Keratinocyte (primary cell): Measurements from ENCODE around the gene NCOA6. TPM values are rescaled to one million over a fixed set of nuclear protein-coding genes. Genes with fewer than 3 reads are reported as not detected.
"Not testable (repeated sequence)": the region's sequence is repeated elsewhere in the genome, so short reads cannot be mapped to it uniquely, and the experiment has no call there.

Experiments used
- DNase-seq: peaks from one replicate; pipeline ENCODE4 v3.0.0-alpha.2; 2011; ENCODE audit warnings: low read depth, missing footprints, low spot score
- FAIRE-seq: peaks from 2 replicates; lab custom pipeline; 2011; peaks lifted over from hg19 to GRCh38; lab: Jason Lieb, UNC
- H2AFZ ChIP-seq: 2 replicates; pipeline ENCODE4 v1.6.0; 2012; ENCODE audit warnings: low read length, control low read depth, inconsistent platforms; ENCODE audit not compliant: control insufficient read depth
- H3K27ac ChIP-seq: 2 replicates; pipeline ENCODE4 v1.5.1; 2011; ENCODE audit warnings: low read length; ENCODE audit not compliant: control insufficient read depth, insufficient read depth
- H3K27me3 ChIP-seq: 3 replicates; pipeline ENCODE4 v1.6.0; 2011; ENCODE audit warnings: low read length; ENCODE audit not compliant: control insufficient read depth, insufficient read depth; ENCODE audit errors: extremely low read depth
- H3K36me3 ChIP-seq, 2 experiments: 2 replicates in 1 of 2; 3 replicates in 1 of 2; pipeline ENCODE4 v1.5.1; 2011; ENCODE audit warnings: low read length in 2 of 2, mild to moderate bottlenecking in 1 of 2; ENCODE audit not compliant: control insufficient read depth in 2 of 2, insufficient read depth in 2 of 2; ENCODE audit errors: extremely low read depth in 1 of 2
- H3K4me1 ChIP-seq: 3 replicates; pipeline ENCODE4 v1.5.1; 2011; ENCODE audit warnings: low read length; ENCODE audit not compliant: control insufficient read depth, insufficient read depth; ENCODE audit errors: extremely low read depth
- H3K4me2 ChIP-seq: 3 replicates; pipeline ENCODE4 v1.6.0; 2011; ENCODE audit warnings: low read depth, low read length; ENCODE audit not compliant: control insufficient read depth, insufficient read depth; ENCODE audit errors: extremely low read depth
- H3K4me3 ChIP-seq, 3 experiments: fragments of 200-600 bp in 1 of 3; sonication (generic) in 1 of 3; 2 replicates in 2 of 3; 3 replicates in 1 of 3; pipeline ENCODE4 v1.5.1; 2011 to 2016; ENCODE audit warnings: low read length in 3 of 3, mild to moderate bottlenecking in 3 of 3, control low read depth in 2 of 3, inconsistent platforms in 1 of 3, low read depth in 1 of 3, mixed read lengths in 1 of 3, mixed run types in 1 of 3, moderate library complexity in 1 of 3; ENCODE audit not compliant: control insufficient read depth in 2 of 3, insufficient read depth in 2 of 3; ENCODE audit errors: extremely low read depth in 1 of 3
- H3K79me2 ChIP-seq: 2 replicates; pipeline ENCODE4 v1.6.0; 2012; ENCODE audit warnings: low read length; ENCODE audit not compliant: control insufficient read depth, insufficient read depth
- H3K9ac ChIP-seq: 3 replicates; pipeline ENCODE4 v1.6.0; 2011; ENCODE audit warnings: low read length; ENCODE audit not compliant: control insufficient read depth, insufficient read depth; ENCODE audit errors: extremely low read depth
- H3K9me1 ChIP-seq: 3 replicates; pipeline ENCODE4 v1.6.0; 2011; ENCODE audit warnings: low read length; ENCODE audit not compliant: control insufficient read depth, insufficient read depth; ENCODE audit errors: extremely low read depth
- H3K9me3 ChIP-seq: 2 replicates; pipeline ENCODE4 v1.5.1; 2012; ENCODE audit warnings: low read depth, low read length; ENCODE audit not compliant: control insufficient read depth
- H4K20me1 ChIP-seq: 3 replicates; pipeline ENCODE4 v1.6.0; 2011; ENCODE audit warnings: low read length; ENCODE audit not compliant: control insufficient read depth, insufficient read depth; ENCODE audit errors: extremely low read depth
- CTCF ChIP-seq, 3 experiments: IDR thresholded peaks in 1 of 3; conservative IDR thresholded peaks in 1 of 3; optimal IDR thresholded peaks in 1 of 3; 2 replicates in 2 of 3; 3 replicates in 1 of 3; pipeline versions ENCODE3 to v1.5.1; 2011; ENCODE audit warnings: low read length in 3 of 3, mild to moderate bottlenecking in 3 of 3, moderate library complexity in 2 of 3, control low read depth in 1 of 3, inconsistent platforms in 1 of 3; ENCODE audit not compliant: insufficient read depth in 2 of 3; ENCODE audit errors: extremely low read depth in 1 of 3
- EZH2 ChIP-seq: IDR thresholded peaks from one replicate; pipeline ENCODE4 v1.6.1; 2012; ENCODE audit warnings: inconsistent platforms, mild to moderate bottlenecking, low read length, moderate library complexity
- dilution Hi-C: fragments of 300-500 bp; cut with MboI; formaldehyde crosslinking; loops from one replicate; pipeline ENCODE4 v1.7.0; 2020; ENCODE audit warnings: low sequenced_read_pairs; ENCODE audit not compliant: extremely low pct_ligation_motif_present
- polyA plus RNA-seq, 5 experiments: library from polyadenylated mRNA; depleted of rRNA in 3 of 5; stranded (reverse) in 3 of 5; stranded (forward) in 1 of 5; unstranded in 1 of 5; fragments of >200 nt; gene quantifications; 1 replicate in 1 of 5; 2 replicates in 3 of 5; 3 replicates in 1 of 5; pipeline versions ENCODE4 v1.2.1 to v1.2.3, GENCODE V29; 2011 to 2012; ENCODE audit warnings: missing spikeins in 2 of 5, low read depth in 1 of 5, low replicate concordance in 1 of 5

Gene NCOA6
- polyA plus RNA-seq, 1 donor (not counting 4 experiments of a cell fraction or from before 2014, with no cell fraction given) = 13.3 TPM

- H3K9ac ChIP-seq = no peak overlapping the region
- H3K36me3 ChIP-seq = peaks cover 8 to 25% of the 10 kb centered on the region in 2 experiments
- dilution Hi-C loops = no loop called here
- H3K27ac ChIP-seq = no peak overlapping the region
- FAIRE-seq (no peak), DNase-seq (no peak)
- H3K4me3 ChIP-seq = no peak overlapping the region
- H4K20me1 ChIP-seq = no peaks in the 10 kb centered on the region
- H3K4me1 ChIP-seq = peaks cover 2% of the 10 kb centered on the region
- H3K79me2 ChIP-seq = no peaks in the 10 kb centered on the region
- no peaks in the 10 kb centered on the region for H3K27me3 ChIP-seq
- no peak for TF ChIP-seq EZH2
- no peak for TF ChIP-seq CTCF (optimal IDR thresholded peaks at IDR 0.05 in 1 of 3, IDR thresholded peaks at IDR 0.05 in 1 of 3, conservative IDR thresholded peaks at IDR 0.05 in 1 of 3; ENCODE audit: extremely low read depth in 1 of 3, insufficient read depth in 2 of 3, low read length in 3 of 3)
- H3K9me1 ChIP-seq = no peaks in the 10 kb centered on the region
- H3K9me3 ChIP-seq = no peaks in the 10 kb centered on the region
- H3K4me2 ChIP-seq = no peak overlapping the region
- H2AFZ ChIP-seq = no peak overlapping the region
Measured at GRCh38 chr20:34720266-34720665, 105.2 kb downstream of the NCOA6 start.

GRCh38 chr20:34719242-34720017 lies 106.0 kb downstream of the NCOA6 start:
- H3K9me3 ChIP-seq, DNase-seq, H3K4me1 ChIP-seq, H3K9ac ChIP-seq, H2AFZ ChIP-seq, H3K4me2 ChIP-seq, FAIRE-seq, H4K20me1 ChIP-seq, H3K9me1 ChIP-seq, H3K79me2 ChIP-seq, H3K27ac ChIP-seq, dilution Hi-C loops, H3K4me3 ChIP-seq, H3K27me3 ChIP-seq: not testable (repeated sequence)
- H3K36me3 ChIP-seq = peaks cover 6 to 28% of the 10 kb centered on the region in 2 experiments
